Right lobe of liver (tissue), 6 donors: ENCODE measurements around the gene SYNJ2. TPM values are rescaled to one million over a fixed set of nuclear protein-coding genes. Genes with fewer than 3 reads are reported as not detected.

Source experiments
- ATAC-seq, 4 donors: fragments of 200-7000 bp; cut with Tn5 transposase; one replicate each; pipeline ENCODE4 v1.9.1; 2020; ENCODE audit warnings: mild to moderate bottlenecking in 4 of 4, moderate library complexity in 4 of 4
- DNase-seq, 3 donors: peaks; one replicate each; pipeline ENCODE4 v3.0.0-alpha.2; 2020
- H3K27ac ChIP-seq, 3 donors: fragments of 200-600 bp; one replicate each; pipeline ENCODE4 v1.8.0; 2022
- H3K27me3 ChIP-seq, 2 donors: fragments of 200-600 bp; one replicate each; pipeline ENCODE4 v1.8.0; 2022
- H3K36me3 ChIP-seq, 4 donors: fragments of 200-600 bp; sonication (generic) in 1 of 4; one replicate each; pipeline versions ENCODE4 v1.5.1 to v1.8.0; 2017 to 2022; ENCODE audit warnings: control low read depth in 1 of 4
- H3K4me1 ChIP-seq, 4 donors: fragments of 200-600 bp; sonication (generic) in 1 of 4; one replicate each; pipeline versions ENCODE4 v1.5.1 to v1.8.0; 2017 to 2022; ENCODE audit warnings: control low read depth in 1 of 4
- H3K4me3 ChIP-seq, 3 donors: fragments of 200-600 bp; one replicate each; pipeline ENCODE4 v1.8.0; 2022
- H3K9me3 ChIP-seq, 4 donors: fragments of 200-600 bp; sonication (generic) in 1 of 4; one replicate each; pipeline versions ENCODE4 v1.5.1 to v1.8.0; 2017 to 2022; ENCODE audit warnings: control low read depth in 1 of 4
- CTCF ChIP-seq, 4 donors: fragments of 200-600 bp in 3 of 4; fragments of 450-650 bp in 1 of 4; IDR thresholded peaks; one replicate each; pipeline versions ENCODE4 v1.5.1 to v1.8.0; 2016 to 2022; ENCODE audit warnings: antibody characterized with exemption in 4 of 4, mild to moderate bottlenecking in 2 of 4
- POLR2A ChIP-seq: fragments of 450-650 bp; IDR thresholded peaks from one replicate; pipeline ENCODE4 v1.6.1; 2017; ENCODE audit warnings: antibody characterized with exemption, mild to moderate bottlenecking
- WGBS: methylation state at CpG from one replicate; pipeline ENCODE4 v1.1.6; 2018; ENCODE audit warnings: low coverage, low lambda C conversion rate; ENCODE audit not compliant: insufficient coverage; ENCODE audit errors: missing lambda C conversion rate; 5-methylcytosine and 5-hydroxymethylcytosine counted together
- intact Hi-C, 2 donors: fragments of 100-400 bp; cut with DNase I; formaldehyde crosslinking; loops; one replicate each; pipeline versions ENCODE4 v1.11.2 to v1.14.1; 2022
- total RNA-seq, 6 experiments: library from RNA; depleted of rRNA in 2 of 6; stranded (reverse); fragments of >200 nt in 2 of 6; fragmentation: NEBNext Ultra II Directional in 3 of 6; extraction: Animal tissue kit (Norgen Biotek cat#: 25700) in 3 of 6; gene quantifications; one replicate each; pipeline versions ENCODE4 v1.1.0 to v1.2.4, GENCODE V29; 2016 to 2023
- donor health status: DM: no; HTN: yes; CAD: no.
- donor health status: DM: no; HTN: no; CAD: no.
- donor health status: DM: no; HTN: no; CAD: no.
- donor health status: DM: no; HTN: yes; CAD: no.
- donor health status: DM: no; HTN: yes; CAD: no.

The SYNJ2 gene
- total RNA-seq, 6 experiments from 2014 or later, result 3.2 to 7.4 (median 4.2) TPM

- Histone ChIP-seq H3K4me3 (no peak overlapping the region), H3K27ac (no peak overlapping the region), H3K36me3 (peaks cover 0 to 3% (median 0%) of the 10 kb centered on the region in 4 donors), H3K4me1 (peaks cover 0 to 12% (median 0%) of the 10 kb centered on the region in 4 donors), H3K27me3 (no peaks in the 10 kb centered on the region), H3K9me3 (no peaks in the 10 kb centered on the region)
- no peak for ATAC-seq
- DNase-seq, result no peak
- WGBS, result 20% methylated on average over 1 of the region's 1 CpG
- TF ChIP-seq POLR2A (no peak), CTCF (IDR thresholded peaks at IDR 0.05) (no peak)
- intact Hi-C loops, result no loop called here
Observed at GRCh38 chr6:158058171-158058651, 76.5 kb downstream of the SYNJ2 start.

GRCh38 chr6:158059108-158059507, 77.4 kb downstream of the SYNJ2 start:
- intact Hi-C loops, result no loop called here
- WGBS, result 93% methylated on average over 8 of the region's 13 CpGs
- Histone ChIP-seq H3K27me3 (no peaks in the 10 kb centered on the region), H3K9me3 (no peaks in the 10 kb centered on the region), H3K4me1 (peaks cover 0 to 12% (median 0%) of the 10 kb centered on the region in 4 donors), H3K4me3 (no peak overlapping the region), H3K27ac (no peak overlapping the region), H3K36me3 (peaks cover 0 to 3% (median 0%) of the 10 kb centered on the region in 4 donors)
- DNase-seq (no peak), ATAC-seq (no peak)
- no peak for TF ChIP-seq POLR2A
- no peak for TF ChIP-seq CTCF (IDR thresholded peaks at IDR 0.05)

- DNase-seq (peak; percentile 74 to 86 (median 76)), ATAC-seq (peak; percentile 51 to 92 (median 79))
- TF ChIP-seq POLR2A, result no peak
- TF ChIP-seq CTCF (IDR thresholded peaks at IDR 0.05), result no peak
- H3K27ac ChIP-seq, result peak overlapping the region in 2 of 3 donors; percentile 40 to 63
- peaks cover 0 to 7% (median 0%) of the 10 kb centered on the region in 4 donors for H3K36me3 ChIP-seq
- WGBS, result 60% methylated on average over 5 of the region's 11 CpGs
- H3K27me3 ChIP-seq, result no peaks in the 10 kb centered on the region
- intact Hi-C loops, result no loop called here
- H3K9me3 ChIP-seq, result no peaks in the 10 kb centered on the region
- H3K4me3 ChIP-seq, result no peak overlapping the region
- H3K4me1 ChIP-seq, result peaks cover 0 to 12% (median 0%) of the 10 kb centered on the region in 4 donors
Observed at GRCh38 chr6:158060455-158061360, 79.0 kb downstream of the SYNJ2 start.

GRCh38 chr6:158061361-158061708, 79.7 kb downstream of the SYNJ2 start:
- peaks cover 0 to 6% (median 0%) of the 10 kb centered on the region in 4 donors for H3K36me3 ChIP-seq
- no peak for DNase-seq
- no peak overlapping the region for H3K27ac ChIP-seq
- intact Hi-C loops, result no loop called here
- no peak for ATAC-seq
- TF ChIP-seq POLR2A (no peak), CTCF (IDR thresholded peaks at IDR 0.05) (no peak)
- no peak overlapping the region for H3K4me3 ChIP-seq
- H3K27me3 ChIP-seq, result no peaks in the 10 kb centered on the region
- WGBS, result no CpG with 5 or more reads among the region's 5 CpGs
- H3K9me3 ChIP-seq, result no peaks in the 10 kb centered on the region
- H3K4me1 ChIP-seq, result peaks cover 0 to 12% (median 0%) of the 10 kb centered on the region in 4 donors
